ENCODE data around the gene HPCAL1. TPM values are rescaled to one million over a fixed set of nuclear protein-coding genes. Genes with fewer than 3 reads are reported as not detected.

The HPCAL1 gene
- total and polyA plus RNA-seq, 2 of the 8 experiments (the other 6 are each of a cell fraction or from before 2014, with no cell fraction given) = 5.8 to 8.6 TPM

DNA sequence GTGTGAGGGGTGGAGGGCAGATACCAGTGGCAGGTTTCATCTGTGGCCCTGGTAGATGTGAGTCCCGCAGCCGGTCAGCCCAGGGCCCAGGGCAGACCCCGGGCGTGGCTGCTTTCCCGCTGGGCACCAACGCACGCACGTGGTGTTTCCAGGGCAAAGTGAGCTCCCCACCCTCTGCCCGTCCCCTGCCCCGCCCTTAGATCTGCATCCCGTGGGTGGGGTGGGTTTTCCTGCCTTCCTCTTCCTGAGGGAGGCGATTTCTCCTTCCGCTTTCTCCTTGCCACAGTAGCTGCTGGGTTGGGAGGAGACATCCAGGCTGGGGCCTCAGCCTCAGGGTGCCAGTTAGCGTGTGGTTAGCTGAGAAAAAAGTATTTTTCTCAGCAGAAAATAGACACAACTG, 95.8 kb downstream of the HPCAL1 start (continued):
- TF ChIP-seq HDAC6 (IDR thresholded peaks at IDR 0.05; ENCODE audit: low read depth, low read length) (no peak), TAF1 (IDR thresholded peaks at IDR 0.05; ENCODE audit: low read depth, low read length) (no peak), RFX5 (IDR thresholded peaks at IDR 0.05; ENCODE audit: borderline replicate concordance, low read depth, low read length) (no peak), POU5F1 (IDR thresholded peaks at IDR 0.05; ENCODE audit: low read depth, low read length) (no peak)
- TF ChIP-seq, protein P1, sequence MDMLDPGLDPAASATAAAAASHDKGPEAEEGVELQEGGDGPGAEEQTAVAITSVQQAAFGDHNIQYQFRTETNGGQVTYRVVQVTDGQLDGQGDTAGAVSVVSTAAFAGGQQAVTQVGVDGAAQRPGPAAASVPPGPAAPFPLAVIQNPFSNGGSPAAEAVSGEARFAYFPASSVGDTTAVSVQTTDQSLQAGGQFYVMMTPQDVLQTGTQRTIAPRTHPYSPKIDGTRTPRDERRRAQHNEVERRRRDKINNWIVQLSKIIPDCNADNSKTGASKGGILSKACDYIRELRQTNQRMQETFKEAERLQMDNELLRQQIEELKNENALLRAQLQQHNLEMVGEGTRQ (IDR thresholded peaks at IDR 0.05; ENCODE audit: low read length) = no peak
